Stimulated activated CD8-positive, alpha-beta memory T cell treated with anti-CD3 and anti-CD28 coated beads, Interleukin-2, amount 100 ng/mL, for 48 hours (primary cell): Measurements from ENCODE around the gene SLC25A44.

Source experiments
- DNase-seq, 2 donors: peaks; one replicate each; pipeline ENCODE4 v3.0.0-alpha.2; 2020; ENCODE audit warnings: low read depth in 2 of 2

Gene SLC25A44, protein sequence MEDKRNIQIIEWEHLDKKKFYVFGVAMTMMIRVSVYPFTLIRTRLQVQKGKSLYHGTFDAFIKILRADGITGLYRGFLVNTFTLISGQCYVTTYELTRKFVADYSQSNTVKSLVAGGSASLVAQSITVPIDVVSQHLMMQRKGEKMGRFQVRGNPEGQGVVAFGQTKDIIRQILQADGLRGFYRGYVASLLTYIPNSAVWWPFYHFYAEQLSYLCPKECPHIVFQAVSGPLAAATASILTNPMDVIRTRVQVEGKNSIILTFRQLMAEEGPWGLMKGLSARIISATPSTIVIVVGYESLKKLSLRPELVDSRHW

GRCh38 chr1:156193488-156194299, at the start of gene SLC25A44:
TSS of gene SLC25A44 (plus strand) at chr1:156194104. CDS start at chr1:156199848, 5,744 bp downstream.
- peak; percentile 84 to 93 for DNase-seq

GRCh38 chr1:156144742-156145141, 49.2 kb upstream of the SLC25A44 start:
- no peak for DNase-seq

DNA sequence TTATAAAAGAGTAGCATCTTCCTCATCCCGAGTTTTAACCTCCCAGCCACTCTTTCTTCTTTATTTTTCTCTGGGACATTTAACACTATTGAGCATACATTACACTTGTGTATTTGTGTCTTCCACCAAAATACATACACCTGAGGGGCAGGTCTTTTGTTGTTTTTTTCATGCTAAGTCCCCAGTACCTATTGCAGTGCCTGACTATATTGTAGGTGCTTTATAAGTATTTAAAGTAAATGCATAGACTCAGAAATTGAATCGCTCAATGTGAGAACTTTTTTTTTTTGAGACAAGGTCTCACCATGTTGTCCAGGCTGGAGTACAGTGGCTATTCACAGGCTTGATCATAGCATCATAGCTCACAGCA, 48.3 kb upstream of the SLC25A44 start:
- no peak for DNase-seq

GRCh38 chr1:156146020-156146768, 47.7 kb upstream of the SLC25A44 start:
- no peak for DNase-seq

- no peak for DNase-seq
Measured at GRCh38 chr1:156146769-156147405, 47.0 kb upstream of the SLC25A44 start.

GRCh38 chr1:156148216-156148615, 45.7 kb upstream of the SLC25A44 start:
- no peak for DNase-seq

GRCh38 chr1:156149374-156150332, 44.3 kb upstream of the SLC25A44 start:
- DNase-seq: no peak

DNA sequence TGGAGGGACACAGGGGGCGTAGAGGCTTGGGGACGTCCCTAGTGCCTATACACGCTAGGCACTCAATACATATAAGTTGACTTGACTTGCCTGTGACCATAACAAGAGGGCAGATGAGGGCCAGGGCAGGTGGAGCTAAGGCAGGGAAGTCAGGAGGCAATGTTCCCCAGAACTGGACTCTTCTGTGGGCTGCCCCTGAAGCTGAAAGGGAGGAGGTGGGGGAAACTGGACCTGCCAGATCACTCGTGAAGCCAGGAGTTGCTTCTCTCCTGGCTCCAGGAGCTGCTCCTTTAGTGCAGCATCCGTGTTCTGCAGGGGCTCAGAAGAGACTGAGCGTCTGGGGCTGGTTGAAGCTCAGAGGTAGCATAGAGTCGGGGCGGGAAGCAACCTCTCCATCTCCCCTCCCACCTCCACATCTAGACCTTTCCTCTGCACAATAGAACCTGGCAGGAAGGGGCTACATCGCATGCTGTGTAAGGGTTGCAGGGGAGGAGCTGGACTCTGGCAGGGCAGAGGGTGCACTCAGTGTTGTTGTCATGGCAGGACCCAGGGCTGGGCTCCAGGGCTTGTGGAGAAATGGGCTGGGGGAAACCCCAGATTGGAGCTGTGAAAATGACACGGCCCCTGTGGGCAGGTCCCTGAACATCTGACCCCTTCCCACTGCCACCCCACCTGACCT, 43.4 kb upstream of the SLC25A44 start:
- DNase-seq: no peak

DNA sequence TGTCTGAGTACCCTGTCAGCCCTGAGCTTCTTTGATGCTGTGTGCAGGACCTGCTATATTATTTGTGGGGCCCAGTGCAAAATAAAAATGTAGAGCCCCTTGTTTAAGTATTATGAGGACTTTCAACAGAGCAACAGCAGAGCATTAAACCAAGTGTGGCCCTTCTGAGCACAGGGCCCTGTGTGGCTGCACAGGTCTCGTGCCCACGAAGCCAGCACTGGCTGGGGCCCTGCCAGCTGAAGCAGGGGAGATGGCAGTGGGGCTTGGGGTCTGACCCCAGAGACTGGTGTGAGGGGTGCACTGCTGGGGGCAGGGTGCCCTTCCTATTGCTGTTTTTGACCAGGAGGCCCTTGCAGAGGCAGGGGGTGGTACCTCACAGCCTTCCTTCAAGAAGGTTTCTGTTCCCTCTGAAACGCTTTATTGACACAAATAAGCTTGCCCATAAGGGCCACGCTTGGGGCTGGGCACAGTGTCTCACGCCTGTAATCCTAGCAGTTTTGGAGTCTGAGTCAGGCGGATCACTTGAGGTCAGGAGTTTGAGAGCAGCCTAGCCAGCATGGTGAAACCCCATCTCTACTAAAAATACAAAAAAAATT, 42.7 kb upstream of the SLC25A44 start:
- DNase-seq: no peak

- no peak for DNase-seq
Measured at GRCh38 chr1:156152628-156153027, 41.3 kb upstream of the SLC25A44 start.

DNA sequence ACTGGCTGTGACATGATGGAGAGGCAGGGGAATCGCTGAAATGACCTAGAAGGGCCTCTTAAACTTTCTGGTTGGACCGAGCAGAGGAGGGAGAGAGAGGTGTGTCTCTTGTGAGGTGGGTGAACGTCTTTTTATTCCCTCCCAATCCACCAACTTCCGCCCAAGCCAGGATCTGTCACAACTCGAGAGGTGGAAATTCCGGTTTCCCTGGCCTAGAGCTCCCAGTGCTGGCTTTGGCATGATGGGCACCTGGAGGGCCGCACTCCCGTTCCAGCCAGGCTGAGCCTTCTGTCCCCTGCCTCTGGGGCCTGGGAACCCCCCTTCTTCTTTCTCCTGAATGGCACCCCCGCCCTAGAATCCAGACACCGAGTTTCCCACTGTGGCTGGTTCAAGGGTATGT, 40.5 kb upstream of the SLC25A44 start, which contains the start of gene SEMA4A:
SEMA4A (plus strand) TSS at position 224 of the 400 bp plus-strand sequence. CDS start 994 bp downstream, outside the sequence.
- no peak for DNase-seq

DNA sequence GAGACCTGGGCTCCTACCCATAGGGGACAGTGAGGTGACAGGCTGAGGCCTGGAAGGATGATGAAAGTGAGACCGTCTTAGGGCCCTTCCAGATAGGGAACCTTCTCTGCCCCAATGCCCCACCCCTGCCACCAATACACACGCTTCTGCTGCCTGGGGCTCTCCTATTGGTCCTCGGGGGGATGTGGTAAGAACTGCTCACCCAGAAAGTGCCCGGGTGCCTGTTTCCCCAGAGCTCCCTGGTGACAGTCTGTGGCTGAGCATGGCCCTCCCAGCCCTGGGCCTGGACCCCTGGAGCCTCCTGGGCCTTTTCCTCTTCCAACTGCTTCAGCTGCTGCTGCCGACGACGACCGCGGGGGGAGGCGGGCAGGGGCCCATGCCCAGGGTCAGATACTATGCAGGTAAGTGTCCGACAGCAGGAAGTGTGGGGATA, 39.6 kb upstream of the SLC25A44 start:
- DNase-seq: peak; percentile 25 to 71

DNA sequence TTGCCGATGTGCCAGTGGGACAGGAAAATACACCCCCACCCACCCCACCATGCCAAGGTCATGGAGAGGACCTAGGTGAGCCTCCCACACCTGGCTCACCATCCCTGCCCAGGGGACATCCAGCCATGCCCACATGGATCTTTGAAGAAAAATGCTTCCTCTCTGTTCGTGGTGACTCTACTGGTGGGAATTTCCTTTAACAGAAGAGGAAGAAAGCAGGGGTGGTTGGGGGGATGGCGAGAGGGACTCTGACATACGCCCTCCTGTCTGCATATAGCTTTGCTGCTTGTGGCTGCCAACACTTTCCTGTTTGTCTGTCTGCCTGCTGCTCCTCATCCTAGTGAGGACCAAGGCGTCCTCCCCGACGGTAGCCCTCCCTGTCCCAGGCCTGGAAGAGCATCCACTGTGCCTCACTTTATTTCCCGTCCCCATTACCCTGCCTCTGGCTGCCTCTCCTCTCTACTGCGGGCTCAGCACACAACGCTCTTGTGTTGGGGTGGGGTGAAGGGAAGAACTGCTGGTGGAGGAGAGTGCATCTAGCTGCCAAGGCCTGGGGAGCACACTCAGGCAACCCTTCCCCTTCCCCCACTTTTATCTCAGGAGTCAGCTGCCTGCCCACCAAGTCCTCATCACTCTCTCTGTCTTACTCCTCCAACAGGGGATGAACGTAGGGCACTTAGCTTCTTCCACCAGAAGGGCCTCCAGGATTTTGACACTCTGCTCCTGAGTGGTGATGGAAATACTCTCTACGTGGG, 38.0 kb upstream of the SLC25A44 start:
- no peak for DNase-seq

- DNase-seq: no peak
Measured at GRCh38 chr1:156157506-156157905, 36.4 kb upstream of the SLC25A44 start.

GRCh38 chr1:156157966-156158365, 35.9 kb upstream of the SLC25A44 start:
- no peak for DNase-seq

DNA sequence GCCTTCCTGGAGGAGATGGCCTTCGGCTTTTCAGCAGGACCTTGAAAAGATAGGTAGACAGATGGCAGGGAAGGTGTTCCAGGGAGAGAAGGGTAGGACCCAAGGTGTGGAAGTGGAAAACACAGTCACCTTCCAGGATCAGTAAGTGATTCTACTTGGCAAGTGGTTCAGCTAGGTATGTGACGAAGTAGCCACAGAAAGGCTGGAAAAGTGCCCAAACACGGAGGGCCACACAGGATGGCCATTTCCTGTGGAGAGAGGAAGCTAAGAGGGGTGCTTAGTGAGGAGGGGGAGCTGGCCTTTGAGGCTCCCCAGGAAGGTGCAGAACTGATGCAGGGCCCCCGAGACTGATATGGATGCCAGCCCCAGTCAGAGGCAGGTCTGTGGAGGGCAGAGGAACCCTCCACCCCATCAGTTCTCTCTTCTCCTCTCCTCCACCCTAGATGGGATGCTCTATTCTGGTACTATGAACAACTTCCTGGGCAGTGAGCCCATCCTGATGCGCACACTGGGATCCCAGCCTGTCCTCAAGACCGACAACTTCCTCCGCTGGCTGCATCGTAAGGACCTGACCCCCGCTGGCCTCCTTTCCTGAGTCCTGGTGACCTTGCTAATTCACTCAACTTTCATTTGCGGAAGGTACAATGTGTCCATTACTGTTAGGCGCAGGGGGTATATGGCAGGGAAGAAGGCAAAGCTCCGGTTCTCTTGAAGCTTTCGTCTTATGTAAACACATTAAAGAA, 33.7 kb upstream of the SLC25A44 start:
- DNase-seq: no peak

- peak; percentile 67 to 83 for DNase-seq
Measured at GRCh38 chr1:156160743-156161171, 33.1 kb upstream of the SLC25A44 start.

DNA sequence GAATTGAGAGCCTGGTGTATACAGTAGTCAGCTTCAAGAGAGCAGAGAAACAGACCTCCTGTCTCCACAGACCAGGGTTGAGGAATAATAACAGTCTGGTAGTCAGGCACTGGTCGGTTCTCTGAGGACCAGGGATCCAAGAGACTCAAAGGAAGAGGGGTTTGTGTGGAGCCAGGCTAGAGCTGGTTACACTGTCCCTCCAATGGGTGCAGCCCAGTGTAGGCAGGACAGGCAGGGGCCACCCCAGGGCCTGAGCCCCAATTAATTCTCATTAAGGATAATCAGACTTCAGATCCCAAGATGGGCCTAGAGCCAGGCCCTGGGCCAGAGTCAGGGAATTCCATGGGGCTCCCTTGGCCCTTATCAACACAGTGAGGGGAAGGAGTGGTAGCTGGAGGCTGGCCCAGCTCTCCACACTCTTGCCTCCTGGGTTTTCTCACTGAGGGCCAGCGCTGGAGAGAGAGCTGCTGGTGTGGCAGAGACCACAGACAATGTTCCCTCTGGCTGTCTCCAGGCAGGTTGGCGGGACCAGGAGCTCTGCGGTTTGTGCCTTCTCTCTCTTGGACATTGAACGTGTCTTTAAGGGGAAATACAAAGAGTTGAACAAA, 31.4 kb upstream of the SLC25A44 start:
- no peak for DNase-seq
